Prostate gland (tissue), 2 donors: ENCODE measurements around the gene GBGT1. TPM values are rescaled to one million over a fixed set of nuclear protein-coding genes. Genes with fewer than 3 reads are reported as not detected.

Source experiments
- DNase-seq: peaks from one replicate; pipeline ENCODE4 v3.0.0-alpha.2; 2019; ENCODE audit warnings: low spot score
- H3K27ac ChIP-seq, 2 donors: fragments of 200-600 bp; sonication (generic); 2 replicates each; pipeline ENCODE4 v1.5.1; 2017 to 2019
- H3K27me3 ChIP-seq: fragments of 200-600 bp; sonication (generic); replicated peaks from 2 replicates; pipeline ENCODE4 v1.5.1; 2019; ENCODE audit not compliant: insufficient read depth
- H3K36me3 ChIP-seq, 2 donors: fragments of 200-600 bp; sonication (generic); 1 replicate in 1 of 2; 2 replicates in 1 of 2; pipeline versions ENCODE4 v1.5.1 to v1.8.1; 2017 to 2019
- H3K4me1 ChIP-seq: fragments of 200-600 bp; sonication (generic); replicated peaks from 2 replicates; pipeline ENCODE4 v1.5.1; 2019
- H3K4me3 ChIP-seq, 2 donors: fragments of 200-600 bp; sonication (generic); 2 replicates each; pipeline ENCODE4 v1.5.1; 2017 to 2019
- H3K9me3 ChIP-seq: fragments of 200-600 bp; sonication (generic); 2 replicates; pipeline ENCODE4 v1.5.1; 2017
- POLR2A ChIP-seq: fragments of 450-650 bp; IDR thresholded peaks from one replicate; pipeline ENCODE4 v1.6.1; 2016; ENCODE audit warnings: antibody characterized with exemption, mild to moderate bottlenecking
- POLR2AphosphoS5 ChIP-seq: sonication (generic); formaldehyde crosslinking; IDR thresholded peaks from one replicate; pipeline ENCODE4 v1.6.1; 2017; ENCODE audit warnings: antibody characterized with exemption
- WGBS: methylation state at CpG from one replicate; pipeline ENCODE4 v1.1.5; 2018; 5-methylcytosine and 5-hydroxymethylcytosine counted together
- intact Hi-C: fragments of 100-400 bp; cut with DNase I; formaldehyde crosslinking; loops from one replicate; pipeline ENCODE4 v1.14.2; 2022
- total RNA-seq, 2 donors: library from RNA; depleted of rRNA; stranded (reverse); fragments of >200 nt; gene quantifications; one replicate each; pipeline ENCODE4 v1.1.0, GENCODE V29; 2016
- TF ChIP-seq, protein P1 (sequence below), 4 experiments: fragments of 200-600 bp in 2 of 4; fragments of 450-650 bp in 2 of 4; sonication (generic) in 2 of 4; IDR thresholded peaks; 1 replicate in 3 of 4; 2 replicates in 1 of 4; pipeline ENCODE4 v1.5.1; 2016 to 2019; ENCODE audit warnings: antibody characterized with exemption in 4 of 4, mild to moderate bottlenecking in 2 of 4, moderate library complexity in 2 of 4

Gene GBGT1
- total RNA-seq, 2 donors from 2014 or later = 10.7 to 14.0 TPM

DNA sequence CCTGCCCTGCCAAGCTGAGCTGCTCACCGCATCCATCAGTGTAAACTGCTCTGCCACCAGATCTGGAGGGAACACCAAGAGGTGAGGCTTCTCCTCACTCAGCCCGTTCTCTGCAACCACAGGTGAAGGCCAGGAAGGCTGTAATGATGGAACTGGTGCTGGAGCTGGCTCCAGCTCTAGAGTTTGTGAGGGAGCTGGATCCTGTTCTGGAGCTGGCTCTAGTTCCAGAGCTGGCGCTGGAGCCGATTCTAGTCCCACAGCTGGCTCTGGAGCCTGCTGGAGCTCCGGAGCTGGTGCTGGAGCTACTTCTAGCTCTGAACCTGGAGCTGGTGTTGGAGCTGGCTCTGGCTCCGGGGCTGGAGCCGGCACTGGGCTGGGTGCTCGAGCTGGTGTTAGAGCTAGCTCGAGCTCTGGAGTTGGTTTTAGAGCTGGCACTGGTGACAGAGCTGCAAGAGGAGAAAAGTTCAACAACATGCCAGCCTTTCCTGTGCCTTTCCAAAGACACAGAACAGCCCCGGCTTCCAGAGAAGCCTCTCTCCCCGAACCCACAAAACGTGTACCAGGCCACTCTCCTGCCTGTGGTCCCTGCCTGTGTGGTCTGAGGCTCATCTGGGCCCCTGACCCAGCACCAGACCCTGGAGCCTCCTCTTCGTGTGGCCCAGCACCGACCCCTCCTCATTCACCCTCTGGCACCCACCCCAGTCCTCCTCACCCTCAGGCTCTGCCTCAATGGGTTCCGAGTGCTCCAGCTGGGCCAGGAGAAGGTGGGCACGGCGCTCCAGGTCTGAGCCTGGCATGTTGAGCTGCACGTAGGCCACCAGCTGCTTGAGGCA lies 55.5 kb downstream of the GBGT1 start:
- DNase-seq = no peak
- TF ChIP-seq POLR2AphosphoS5 (no peak), POLR2A (no peak)
- TF ChIP-seq, protein P1, sequence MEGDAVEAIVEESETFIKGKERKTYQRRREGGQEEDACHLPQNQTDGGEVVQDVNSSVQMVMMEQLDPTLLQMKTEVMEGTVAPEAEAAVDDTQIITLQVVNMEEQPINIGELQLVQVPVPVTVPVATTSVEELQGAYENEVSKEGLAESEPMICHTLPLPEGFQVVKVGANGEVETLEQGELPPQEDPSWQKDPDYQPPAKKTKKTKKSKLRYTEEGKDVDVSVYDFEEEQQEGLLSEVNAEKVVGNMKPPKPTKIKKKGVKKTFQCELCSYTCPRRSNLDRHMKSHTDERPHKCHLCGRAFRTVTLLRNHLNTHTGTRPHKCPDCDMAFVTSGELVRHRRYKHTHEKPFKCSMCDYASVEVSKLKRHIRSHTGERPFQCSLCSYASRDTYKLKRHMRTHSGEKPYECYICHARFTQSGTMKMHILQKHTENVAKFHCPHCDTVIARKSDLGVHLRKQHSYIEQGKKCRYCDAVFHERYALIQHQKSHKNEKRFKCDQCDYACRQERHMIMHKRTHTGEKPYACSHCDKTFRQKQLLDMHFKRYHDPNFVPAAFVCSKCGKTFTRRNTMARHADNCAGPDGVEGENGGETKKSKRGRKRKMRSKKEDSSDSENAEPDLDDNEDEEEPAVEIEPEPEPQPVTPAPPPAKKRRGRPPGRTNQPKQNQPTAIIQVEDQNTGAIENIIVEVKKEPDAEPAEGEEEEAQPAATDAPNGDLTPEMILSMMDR (IDR thresholded peaks at IDR 0.05) = no peak

DNA sequence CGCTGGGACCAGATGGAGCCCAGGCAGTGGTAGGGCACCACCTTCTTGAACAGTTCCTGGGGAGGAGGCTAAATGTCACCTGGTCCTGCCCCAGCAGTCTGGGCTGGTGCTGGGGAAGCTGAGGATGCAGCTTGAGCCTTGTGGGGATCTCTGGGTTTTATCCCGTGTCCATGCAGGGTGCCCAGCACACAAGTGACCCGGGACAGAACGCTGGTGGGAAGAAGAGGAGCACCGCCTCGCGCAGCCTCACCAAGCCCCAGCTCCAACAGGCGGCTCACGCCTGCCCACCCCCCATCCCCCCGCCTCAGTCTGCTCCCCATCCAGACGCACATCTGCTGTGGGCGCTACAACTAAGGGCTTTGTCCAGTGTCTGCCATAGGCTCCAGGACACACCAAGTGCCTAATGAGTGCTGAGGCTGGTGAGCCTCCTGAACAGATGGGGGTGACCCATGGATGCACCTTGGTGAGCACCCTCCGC lies 56.4 kb downstream of the GBGT1 start:
- WGBS = 83% methylated on average over 13 of the region's 13 CpGs
- no peak overlapping the region for H3K4me3 ChIP-seq
- no peak overlapping the region for H3K27ac ChIP-seq
- H3K9me3 ChIP-seq = no peaks in the 10 kb centered on the region
- no peak for DNase-seq
- TF ChIP-seq, protein P1 (IDR thresholded peaks at IDR 0.05) = no peak
- TF ChIP-seq POLR2A (no peak), POLR2AphosphoS5 (no peak)
- intact Hi-C loops = no loop called here
- peaks cover 22 to 34% of the 10 kb centered on the region in 2 donors for H3K36me3 ChIP-seq
- no peaks in the 10 kb centered on the region for H3K27me3 ChIP-seq
- H3K4me1 ChIP-seq = no peaks in the 10 kb centered on the region

More for the DNA sequence above, 55.5 kb downstream of the GBGT1 start:
- intact Hi-C loops = no loop called here
- 88% methylated on average over 18 of the region's 18 CpGs for WGBS
- Histone ChIP-seq H3K27me3 (no peaks in the 10 kb centered on the region), H3K27ac (no peak overlapping the region), H3K9me3 (no peaks in the 10 kb centered on the region), H3K4me3 (no peak overlapping the region), H3K4me1 (peaks cover 3% of the 10 kb centered on the region), H3K36me3 (peaks cover 17 to 29% of the 10 kb centered on the region in 2 donors)

DNA sequence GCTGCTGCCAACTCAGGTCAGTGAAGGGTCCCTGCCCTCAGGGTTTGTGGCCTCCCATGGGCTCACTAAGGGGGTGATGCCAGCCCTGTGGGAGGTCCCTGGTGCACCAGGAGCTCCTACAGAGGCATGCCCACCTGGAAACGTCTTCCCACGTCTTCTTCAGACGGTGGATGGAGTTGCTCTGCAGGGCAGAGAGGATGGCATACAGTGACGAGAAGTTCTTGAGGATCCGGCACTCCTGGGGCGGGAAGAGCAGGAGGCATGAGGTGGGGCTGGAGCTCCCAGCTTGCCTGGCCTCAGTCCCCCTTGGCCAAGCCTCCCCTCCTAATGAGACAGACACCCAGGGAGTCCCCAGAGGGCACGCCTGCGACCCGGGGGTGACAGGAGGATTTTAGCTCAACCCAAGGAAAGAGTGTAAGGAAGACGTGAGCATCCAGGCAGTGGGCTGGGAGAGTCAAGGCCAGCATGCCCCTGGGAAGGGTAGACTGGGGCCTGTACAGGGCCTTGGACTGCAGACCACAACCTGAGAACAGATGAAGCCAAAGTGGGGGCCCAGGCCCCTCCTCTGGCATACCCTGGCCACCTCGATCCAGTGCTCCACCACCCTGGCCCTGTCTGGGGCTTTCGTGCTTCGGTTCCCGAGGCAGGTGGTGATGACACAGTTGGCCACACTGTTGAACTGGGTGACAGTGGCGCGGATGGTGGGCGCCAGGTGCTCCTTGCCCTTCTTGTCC lies 57.0 kb downstream of the GBGT1 start:
- H3K27me3 ChIP-seq = no peaks in the 10 kb centered on the region
- H3K4me1 ChIP-seq = no peaks in the 10 kb centered on the region
- H3K9me3 ChIP-seq = no peaks in the 10 kb centered on the region
- H3K4me3 ChIP-seq = no peak overlapping the region
- DNase-seq = no peak
- 91% methylated on average over 17 of the region's 17 CpGs for WGBS
- no peak overlapping the region for H3K27ac ChIP-seq
- no peak for TF ChIP-seq POLR2AphosphoS5
- TF ChIP-seq, protein P1 (IDR thresholded peaks at IDR 0.05) = no peak
- no peak for TF ChIP-seq POLR2A
- H3K36me3 ChIP-seq = peaks cover 29 to 37% of the 10 kb centered on the region in 2 donors
- intact Hi-C loops = no loop called here

DNA sequence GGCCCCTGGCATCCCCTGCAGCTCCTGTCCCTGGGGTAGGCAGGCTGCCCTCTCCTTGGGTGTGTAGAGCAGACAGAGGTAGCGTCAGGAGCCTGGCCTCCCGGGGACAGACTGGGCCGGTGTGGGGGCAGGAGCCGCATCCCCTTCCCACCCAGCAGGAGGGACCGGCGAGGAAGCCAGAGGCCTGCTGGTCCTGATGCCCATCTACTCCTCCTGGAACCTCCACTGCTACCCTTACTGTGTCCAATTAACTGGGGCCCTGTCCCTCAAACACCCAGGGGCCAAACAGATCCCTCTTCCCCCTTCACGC lies 58.3 kb downstream of the GBGT1 start:
- no peaks in the 10 kb centered on the region for H3K27me3 ChIP-seq
- no peaks in the 10 kb centered on the region for H3K9me3 ChIP-seq
- no peak for DNase-seq
- H3K27ac ChIP-seq = no peak overlapping the region
- peaks cover 33 to 45% of the 10 kb centered on the region in 2 donors for H3K36me3 ChIP-seq
- 82% methylated on average over 7 of the region's 7 CpGs for WGBS
- intact Hi-C loops = no loop called here
- H3K4me1 ChIP-seq = no peaks in the 10 kb centered on the region
- no peak overlapping the region for H3K4me3 ChIP-seq
- TF ChIP-seq POLR2AphosphoS5 (no peak), POLR2A (no peak)
- TF ChIP-seq, protein P1 (IDR thresholded peaks at IDR 0.05) = no peak
